Stomach (tissue), 4 donors: ENCODE data around the gene XCL1.

Experiments used
- EP300 ChIP-seq: sonication (generic); formaldehyde crosslinking; IDR thresholded peaks from one replicate; pipeline ENCODE4 v1.6.1; 2017; ENCODE audit warnings: antibody characterized with exemption
- POLR2A ChIP-seq, 4 donors: fragments of 450-650 bp; IDR thresholded peaks; one replicate each; pipeline ENCODE4 v1.6.1; 2016; ENCODE audit warnings: antibody characterized with exemption in 4 of 4, control low read depth in 2 of 4, mild to moderate bottlenecking in 1 of 4, moderate library complexity in 1 of 4
- POLR2AphosphoS5 ChIP-seq, 3 donors: sonication (generic); formaldehyde crosslinking; IDR thresholded peaks; one replicate each; pipeline ENCODE4 v1.6.1; 2016; ENCODE audit warnings: antibody characterized with exemption in 3 of 3
- TF ChIP-seq, protein P1 (sequence below), 7 experiments: fragments of 450-650 bp in 4 of 7; fragments of 200-600 bp in 3 of 7; sonication (generic) in 3 of 7; IDR thresholded peaks; one replicate each; pipeline ENCODE4 v1.5.1; 2016 to 2019; ENCODE audit warnings: antibody characterized with exemption in 7 of 7, control low read depth in 2 of 7, mild to moderate bottlenecking in 1 of 7

DNA sequence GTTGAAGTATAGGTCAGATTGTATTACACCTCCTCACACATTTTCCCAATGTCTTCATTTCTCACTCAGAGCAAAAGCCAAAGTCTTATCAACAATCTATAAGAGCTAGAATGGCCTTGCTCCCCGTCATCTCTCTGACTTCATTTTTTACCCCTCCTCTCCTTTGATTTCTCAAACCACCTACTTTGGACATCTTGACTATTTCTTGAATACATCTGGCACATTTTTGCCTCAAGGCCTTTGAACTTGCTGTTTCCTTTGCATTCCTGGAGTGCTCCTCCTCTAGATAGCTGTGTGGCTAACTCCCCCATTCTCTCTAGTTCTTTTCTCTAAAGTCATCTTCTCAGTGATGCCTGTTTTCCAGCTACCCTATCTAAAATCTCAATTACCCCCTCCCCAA lies 25.4 kb upstream of the XCL1 start:
- TF ChIP-seq, protein P1, sequence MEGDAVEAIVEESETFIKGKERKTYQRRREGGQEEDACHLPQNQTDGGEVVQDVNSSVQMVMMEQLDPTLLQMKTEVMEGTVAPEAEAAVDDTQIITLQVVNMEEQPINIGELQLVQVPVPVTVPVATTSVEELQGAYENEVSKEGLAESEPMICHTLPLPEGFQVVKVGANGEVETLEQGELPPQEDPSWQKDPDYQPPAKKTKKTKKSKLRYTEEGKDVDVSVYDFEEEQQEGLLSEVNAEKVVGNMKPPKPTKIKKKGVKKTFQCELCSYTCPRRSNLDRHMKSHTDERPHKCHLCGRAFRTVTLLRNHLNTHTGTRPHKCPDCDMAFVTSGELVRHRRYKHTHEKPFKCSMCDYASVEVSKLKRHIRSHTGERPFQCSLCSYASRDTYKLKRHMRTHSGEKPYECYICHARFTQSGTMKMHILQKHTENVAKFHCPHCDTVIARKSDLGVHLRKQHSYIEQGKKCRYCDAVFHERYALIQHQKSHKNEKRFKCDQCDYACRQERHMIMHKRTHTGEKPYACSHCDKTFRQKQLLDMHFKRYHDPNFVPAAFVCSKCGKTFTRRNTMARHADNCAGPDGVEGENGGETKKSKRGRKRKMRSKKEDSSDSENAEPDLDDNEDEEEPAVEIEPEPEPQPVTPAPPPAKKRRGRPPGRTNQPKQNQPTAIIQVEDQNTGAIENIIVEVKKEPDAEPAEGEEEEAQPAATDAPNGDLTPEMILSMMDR (IDR thresholded peaks at IDR 0.05): no peak
- TF ChIP-seq EP300 (no peak), POLR2A (IDR thresholded peaks at IDR 0.05) (no peak), POLR2AphosphoS5 (IDR thresholded peaks at IDR 0.05) (no peak)
